Erythroblast (primary cell): ENCODE measurements around the gene HERC3.

Experiments
- GATA1 ChIP-seq: IDR thresholded peaks from 2 replicates; pipeline ENCODE4 v1.6.1; 2011; ENCODE audit warnings: low read depth, mild to moderate bottlenecking, control low read depth, low read length, moderate library complexity
- POLR2A ChIP-seq: IDR thresholded peaks from 2 replicates; pipeline ENCODE4 v1.6.1; 2011; ENCODE audit warnings: mild to moderate bottlenecking, low read length

GRCh38 chr4:88690355-88690754 lies 98.1 kb downstream of the HERC3 start:
- TF ChIP-seq POLR2A (no peak), GATA1 (no peak)
